Mesenchymal stem cell (in vitro differentiated cells and primary cell): ENCODE results near the gene STK33. TPM values are rescaled to one million over a fixed set of nuclear protein-coding genes. Genes with fewer than 3 reads are reported as not detected.

Experiments
- DNase-seq: peaks from one replicate; pipeline ENCODE4 v3.0.0-alpha.2; 2013
- H2AFZ ChIP-seq: one replicate; pipeline ENCODE4 v1.6.1; 2013; ENCODE audit warnings: low read depth, mild to moderate bottlenecking, control low read depth, inconsistent platforms, low read length, moderate library complexity
- H2AK5ac ChIP-seq: 2 replicates; pipeline ENCODE4 v1.6.1; 2013; ENCODE audit warnings: low read length, moderate library complexity, mild to moderate bottlenecking, inconsistent platforms; ENCODE audit not compliant: severe bottlenecking
- H2BK120ac ChIP-seq: one replicate; pipeline ENCODE4 v1.6.1; 2013; ENCODE audit warnings: low read depth, mild to moderate bottlenecking, inconsistent platforms, low read length, moderate library complexity
- H2BK12ac ChIP-seq, 2 experiments: one replicate each; pipeline ENCODE4 v1.6.1; 2013; ENCODE audit warnings: inconsistent platforms in 2 of 2, low read length in 2 of 2, mild to moderate bottlenecking in 2 of 2, moderate library complexity in 2 of 2, control low read depth in 1 of 2
- H2BK15ac ChIP-seq: one replicate; pipeline ENCODE4 v1.6.1; 2013; ENCODE audit warnings: mild to moderate bottlenecking, low read depth, inconsistent platforms; ENCODE audit not compliant: poor library complexity, severe bottlenecking
- H2BK5ac ChIP-seq: 2 replicates; pipeline ENCODE4 v1.6.1; 2013; ENCODE audit warnings: low read depth, mild to moderate bottlenecking, low read length, control low read depth, inconsistent platforms; ENCODE audit not compliant: poor library complexity, severe bottlenecking
- H3K14ac ChIP-seq, 2 experiments: one replicate each; pipeline ENCODE4 v1.6.1; 2013; ENCODE audit warnings: inconsistent platforms in 2 of 2, low read length in 2 of 2, control low read depth in 1 of 2, mild to moderate bottlenecking in 1 of 2, moderate library complexity in 1 of 2
- H3K18ac ChIP-seq, 2 experiments: one replicate each; pipeline ENCODE4 v1.6.1; 2013; ENCODE audit warnings: inconsistent platforms in 2 of 2, low read length in 2 of 2, control low read depth in 1 of 2, low read depth in 1 of 2, mild to moderate bottlenecking in 1 of 2
- H3K23ac ChIP-seq, 2 experiments: one replicate each; pipeline ENCODE4 v1.6.1; 2013; ENCODE audit warnings: inconsistent platforms in 2 of 2, low read length in 2 of 2, mild to moderate bottlenecking in 2 of 2, moderate library complexity in 2 of 2, control low read depth in 1 of 2
- H3K27ac ChIP-seq: 2 replicates; pipeline ENCODE4 v1.5.1; 2013; ENCODE audit warnings: mild to moderate bottlenecking, moderate library complexity, low read length, control low read depth, inconsistent platforms; ENCODE audit not compliant: poor library complexity, severe bottlenecking
- H3K27me3 ChIP-seq, 2 experiments: 2 replicates each; pipeline versions ENCODE4 v1.6.1 to v1.7.0; 2013; ENCODE audit warnings: low read length in 2 of 2, mild to moderate bottlenecking in 2 of 2, moderate library complexity in 2 of 2, control low read depth in 1 of 2, inconsistent platforms in 1 of 2; ENCODE audit not compliant: control insufficient read depth in 1 of 2, insufficient read depth in 1 of 2
- H3K36me3 ChIP-seq, 2 experiments: 2 replicates each; pipeline versions ENCODE4 v1.6.1 to v1.7.0; 2013; ENCODE audit warnings: low read length in 2 of 2, control low read depth in 1 of 2, inconsistent platforms in 1 of 2, low read depth in 1 of 2, mild to moderate bottlenecking in 1 of 2; ENCODE audit not compliant: insufficient read depth in 2 of 2, control insufficient read depth in 1 of 2
- H3K4ac ChIP-seq, 2 experiments: one replicate each; pipeline ENCODE4 v1.6.1; 2013; ENCODE audit warnings: inconsistent platforms in 2 of 2, low read length in 2 of 2, mild to moderate bottlenecking in 2 of 2, moderate library complexity in 2 of 2, control low read depth in 1 of 2, low read depth in 1 of 2
- H3K4me1 ChIP-seq: 2 replicates; pipeline ENCODE4 v1.6.1; 2013; ENCODE audit warnings: low read depth, low read length, control low read depth; ENCODE audit not compliant: control insufficient read depth, insufficient read depth
- H3K4me2 ChIP-seq: 2 replicates; pipeline ENCODE4 v1.6.1; 2013; ENCODE audit warnings: low read length, mild to moderate bottlenecking, inconsistent platforms; ENCODE audit not compliant: poor library complexity, severe bottlenecking
- H3K4me3 ChIP-seq, 2 experiments: 2 replicates each; pipeline versions ENCODE4 v1.5.1 to v1.7.0; 2013; ENCODE audit warnings: low read length in 2 of 2, mild to moderate bottlenecking in 2 of 2, control low read depth in 1 of 2, low read depth in 1 of 2; ENCODE audit not compliant: insufficient read depth in 1 of 2
- H3K79me1 ChIP-seq: replicated peaks from 2 replicates; pipeline ENCODE4 v1.6.1; 2013; ENCODE audit warnings: mild to moderate bottlenecking, control low read depth, low read length, inconsistent platforms; ENCODE audit not compliant: poor library complexity, severe bottlenecking
- H3K9ac ChIP-seq: 2 replicates; pipeline ENCODE4 v1.7.0; 2013; ENCODE audit warnings: mild to moderate bottlenecking, low read length, moderate library complexity
- H3K9me3 ChIP-seq: 2 replicates; pipeline ENCODE4 v1.7.0; 2013; ENCODE audit warnings: mild to moderate bottlenecking, low read length; ENCODE audit not compliant: control insufficient read depth
- H4K8ac ChIP-seq: one replicate; pipeline ENCODE4 v1.6.1; 2013; ENCODE audit warnings: inconsistent platforms, mild to moderate bottlenecking, low read length, moderate library complexity
- H4K91ac ChIP-seq: one replicate; pipeline ENCODE4 v1.6.1; 2013; ENCODE audit warnings: mild to moderate bottlenecking, low read length, inconsistent platforms
- WGBS: methylation state at CpG from one replicate; pipeline ENCODE4 v1.1.7; 2013; ENCODE audit warnings: mixed read lengths; 5-methylcytosine and 5-hydroxymethylcytosine counted together
- polyA plus RNA-seq, 2 experiments: library from polyadenylated mRNA; stranded (reverse); fragments of 200-250 nt; gene quantifications; one replicate each; pipeline ENCODE4 v1.2.3, GENCODE V29; 2013

The STK33 gene
- polyA plus RNA-seq (2013, experiment 1 of 2): 1.9 TPM
- 1.0 TPM for polyA plus RNA-seq (2013, experiment 2 of 2)

DNA sequence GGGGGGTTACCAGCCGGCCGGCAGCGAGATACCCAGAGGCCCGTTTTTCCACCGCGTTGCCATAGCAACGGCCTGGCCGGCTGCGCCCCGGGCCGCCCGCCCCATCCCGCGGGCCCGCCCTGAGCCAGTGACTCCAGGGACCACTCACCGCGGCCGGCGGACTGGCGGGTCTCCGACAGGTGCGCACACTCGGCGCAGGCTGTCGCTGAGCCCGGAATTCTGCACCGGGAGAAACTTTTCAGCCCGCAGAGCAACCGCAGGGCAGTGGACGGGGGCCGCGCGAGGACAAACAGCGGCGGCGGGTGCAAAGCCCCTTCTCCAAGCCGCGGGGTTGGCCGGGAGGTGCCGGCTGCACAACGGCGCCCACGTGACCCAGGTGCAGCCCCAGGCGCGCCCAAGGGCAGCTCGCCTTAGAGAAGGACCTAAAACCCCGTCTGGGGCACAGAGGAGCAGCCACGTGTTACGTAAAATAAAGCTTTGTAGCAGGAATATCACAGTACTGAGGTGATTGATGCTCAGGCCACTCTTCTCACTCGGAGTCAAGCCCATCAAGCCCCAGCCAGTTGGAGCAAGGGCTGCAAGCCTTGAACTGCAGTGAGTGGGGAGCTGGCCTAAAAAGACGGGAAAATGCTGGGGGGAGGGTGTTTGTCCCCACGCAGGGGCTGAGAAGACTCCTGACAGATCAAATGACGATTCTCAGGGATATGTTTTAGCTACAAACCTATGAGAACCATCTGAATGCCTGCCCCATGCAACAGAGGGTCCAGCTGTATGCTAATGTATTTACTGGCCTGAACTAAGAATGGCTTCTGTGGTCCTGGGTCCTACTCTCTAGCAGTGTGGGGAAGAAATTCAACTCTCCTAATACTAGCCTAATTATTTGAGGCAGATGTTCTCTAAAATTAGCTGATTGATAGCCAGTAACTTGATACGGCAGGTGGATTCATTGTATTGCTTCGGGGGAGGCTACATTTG, at the start of gene STK33:
Gene STK33, minus strand, starts transcription at position 294 of the 975 bp plus-strand sequence. CDS start 119,323 bp downstream, outside the sequence.
- Histone ChIP-seq H3K36me3 (no peaks in the 10 kb centered on the region), H3K14ac (peak within 1 kb of the TSS in 1 of 2 experiments; percentile 95), H2BK120ac (no peak within 1 kb of the TSS), H4K91ac (peak within 1 kb of the TSS; percentile 66), H2BK15ac (no peak within 1 kb of the TSS), H4K8ac (peak within 1 kb of the TSS; percentile 82), H3K4me3 (peak within 1 kb of the TSS; percentile 77 to 78), H3K4me2 (peak within 1 kb of the TSS; percentile 91), H3K9ac (peak within 1 kb of the TSS; percentile 67), H3K18ac (peak within 1 kb of the TSS in 1 of 2 experiments; percentile 48), H3K27me3 (peaks cover 0 to 23% of the 10 kb centered on the region in 2 experiments), H2BK5ac (no peak within 1 kb of the TSS), H3K9me3 (no peaks in the 10 kb centered on the region), H2AFZ (peak within 1 kb of the TSS; percentile 95), H3K27ac (no peak within 1 kb of the TSS), H2BK12ac (no peak within 1 kb of the TSS), H2AK5ac (no peak within 1 kb of the TSS), H3K4me1 (peaks cover 3% of the 10 kb centered on the region), H3K79me1 (peaks cover 5% of the 10 kb centered on the region), H3K23ac (peak within 1 kb of the TSS; percentile 59 to 64), H3K4ac (peak within 1 kb of the TSS in 1 of 2 experiments; percentile 15)
- peak; percentile 13 for DNase-seq
- 6% methylated on average over 55 of the region's 55 CpGs for WGBS

DNA sequence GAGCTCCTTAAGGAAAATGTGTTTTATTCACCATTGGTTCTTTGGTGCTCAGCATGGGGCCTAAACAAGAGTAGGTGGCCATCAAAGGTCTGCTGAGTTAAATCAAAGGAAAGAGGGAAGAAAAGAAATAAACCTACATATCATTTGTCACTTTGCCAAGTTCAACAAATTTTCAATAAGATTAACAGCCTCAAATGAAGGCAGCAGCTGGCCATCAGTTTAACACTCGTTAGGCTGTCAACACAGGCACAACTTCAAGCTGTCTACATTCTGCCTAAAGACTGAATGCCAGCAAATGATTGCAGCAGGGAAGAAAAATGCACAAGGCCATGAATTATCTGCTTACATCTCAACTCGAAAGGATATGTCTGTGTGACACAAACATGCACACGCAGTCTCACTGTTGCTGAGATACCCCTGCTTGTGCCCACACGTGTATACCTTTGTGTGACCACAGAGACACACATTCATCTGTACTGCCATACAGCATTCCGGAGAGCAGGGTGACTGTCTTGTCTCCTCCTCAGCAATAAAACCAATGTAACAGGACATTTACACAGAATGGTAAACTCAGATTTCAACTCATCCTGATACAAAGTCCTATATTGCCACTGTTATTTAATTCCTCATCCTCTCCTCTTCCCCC, 48.3 kb upstream of the STK33 start:
- DNase-seq: no peak
- Histone ChIP-seq H2BK120ac (no peak overlapping the region), H3K27me3 (no peaks in the 10 kb centered on the region), H3K4ac (no peak overlapping the region), H3K36me3 (peaks cover 37 to 76% of the 10 kb centered on the region in 2 experiments), H3K4me2 (no peak overlapping the region), H3K23ac (peak overlapping the region in 1 of 2 experiments; percentile 63), H3K18ac (no peak overlapping the region), H3K79me1 (no peaks in the 10 kb centered on the region), H3K4me3 (no peak overlapping the region), H2AK5ac (no peak overlapping the region), H3K9ac (no peak overlapping the region), H3K27ac (no peak overlapping the region), H3K4me1 (peaks cover 8% of the 10 kb centered on the region), H2BK5ac (no peak overlapping the region), H4K8ac (no peak overlapping the region), H4K91ac (no peak overlapping the region), H2BK15ac (no peak overlapping the region), H2AFZ (no peak overlapping the region), H3K9me3 (no peaks in the 10 kb centered on the region), H2BK12ac (no peak overlapping the region), H3K14ac (no peak overlapping the region)
- 89% methylated on average over 5 of the region's 5 CpGs for WGBS

DNA sequence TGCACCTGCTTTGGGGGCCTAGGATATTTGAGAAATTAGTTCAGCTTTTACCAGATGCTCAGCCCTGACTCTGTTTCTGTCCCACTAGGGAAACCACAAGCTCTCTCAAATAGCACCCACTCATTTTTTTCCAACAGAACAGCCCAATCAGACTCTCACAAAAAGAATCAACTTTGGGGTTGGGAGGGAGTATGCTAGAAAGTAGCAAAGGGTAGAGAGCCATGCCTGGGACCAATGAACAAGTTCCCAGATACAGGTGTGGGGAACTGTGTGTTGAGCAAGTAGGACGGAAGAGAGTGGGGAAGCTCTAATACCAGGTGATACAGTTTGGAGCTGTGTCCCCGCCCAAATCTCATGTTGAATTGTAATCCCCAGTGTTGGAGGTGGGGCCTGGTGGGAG, 47.3 kb upstream of the STK33 start:
- H3K4ac ChIP-seq: no peak overlapping the region
- H3K79me1 ChIP-seq: no peaks in the 10 kb centered on the region
- H2BK15ac ChIP-seq: no peak overlapping the region
- DNase-seq: no peak
- H3K23ac ChIP-seq: no peak overlapping the region
- H3K9ac ChIP-seq: no peak overlapping the region
- no peak overlapping the region for H2BK120ac ChIP-seq
- WGBS: 97% methylated on average over 2 of the region's 2 CpGs
- H4K91ac ChIP-seq: no peak overlapping the region
- no peak overlapping the region for H3K18ac ChIP-seq
- no peak overlapping the region for H2BK12ac ChIP-seq
- H3K9me3 ChIP-seq: peaks cover 3% of the 10 kb centered on the region
- H3K14ac ChIP-seq: no peak overlapping the region
- H3K27ac ChIP-seq: no peak overlapping the region
- H3K4me1 ChIP-seq: peaks cover 8% of the 10 kb centered on the region
- no peak overlapping the region for H2AK5ac ChIP-seq
- H3K27me3 ChIP-seq: no peaks in the 10 kb centered on the region
- H3K36me3 ChIP-seq: peaks cover 37 to 80% of the 10 kb centered on the region in 2 experiments
- H4K8ac ChIP-seq: no peak overlapping the region
- no peak overlapping the region for H3K4me3 ChIP-seq
- no peak overlapping the region for H2AFZ ChIP-seq
- no peak overlapping the region for H3K4me2 ChIP-seq
- H2BK5ac ChIP-seq: no peak overlapping the region
